ENCODE data around the gene REELD1.
A peak's percentile ranks its signal among the peaks of the same experiment; 100 is the strongest.

Gene REELD1

GRCh38 chr4:146214238-146214637 lies at the start of gene REELD1:
Gene REELD1, plus strand, starts transcription at chr4:146214538. Its CDS starts 2,415 bp downstream, at chr4:146216953.
- DNase-seq (ENCODE audit: low read depth) = no peak

DNA sequence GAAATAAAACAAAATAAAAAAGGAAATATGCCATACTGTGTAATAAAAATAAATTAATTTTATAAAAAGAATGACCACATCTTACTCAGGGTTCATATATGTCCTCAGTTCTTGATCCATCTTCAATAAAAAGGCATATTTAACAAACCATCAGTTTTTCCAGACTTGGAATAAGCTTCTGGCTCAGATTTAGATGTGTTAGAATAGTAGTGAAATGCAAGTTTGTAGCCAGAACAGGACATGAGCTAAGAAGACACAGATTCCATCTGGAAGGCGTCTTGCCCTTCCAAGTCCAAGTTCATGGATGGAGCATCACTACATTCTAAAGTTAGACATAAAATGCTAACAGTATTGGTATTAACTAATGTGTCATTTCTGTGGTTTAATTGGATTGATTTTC lies 49.1 kb upstream of the REELD1 start:
- no peak for DNase-seq (ENCODE audit: low read depth)

- no peak for DNase-seq (ENCODE audit: low read depth)
These were observed 48.5 kb upstream of the REELD1 start for GRCh38 chr4:146165840-146166239.

- DNase-seq (ENCODE audit: low read depth) = no peak
These were observed 44.2 kb upstream of the REELD1 start for GRCh38 chr4:146170149-146170548.

GRCh38 chr4:146175541-146176453 lies 38.5 kb upstream of the REELD1 start, which contains the start of gene LSM6:
Gene LSM6, plus strand, starts transcription at chr4:146175718. Its CDS starts 7,204 bp downstream, at chr4:146182922.
- DNase-seq (ENCODE audit: low read depth) = peak; percentile 65

- no peak for DNase-seq (ENCODE audit: low read depth)
These were observed 37.4 kb upstream of the REELD1 start for GRCh38 chr4:146176891-146177290.

GRCh38 chr4:146178126-146178525 lies 36.2 kb upstream of the REELD1 start:
- no peak for DNase-seq (ENCODE audit: low read depth)

- no peak for DNase-seq (ENCODE audit: low read depth)
These were observed 34.5 kb upstream of the REELD1 start for GRCh38 chr4:146179784-146180370.

DNA sequence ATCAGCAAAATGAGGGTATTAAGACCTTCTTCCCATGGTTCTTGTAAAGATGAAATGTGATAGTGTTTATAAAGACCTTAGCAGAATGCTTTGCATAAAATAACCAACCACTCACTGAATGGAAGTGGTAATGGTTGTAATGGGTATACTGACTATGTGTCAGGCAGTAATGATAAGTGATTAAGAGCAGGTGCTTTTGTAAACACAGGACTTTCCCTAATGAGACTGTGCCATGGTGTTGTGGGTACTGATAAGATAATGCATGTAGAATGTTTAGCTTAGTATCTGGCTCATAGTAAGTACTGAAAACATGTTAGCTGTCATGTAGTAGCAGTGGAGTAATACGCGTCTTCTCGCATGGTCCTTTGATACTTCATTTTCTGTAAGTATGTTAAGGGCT lies 31.9 kb upstream of the REELD1 start:
- DNase-seq (ENCODE audit: low read depth) = no peak

DNA sequence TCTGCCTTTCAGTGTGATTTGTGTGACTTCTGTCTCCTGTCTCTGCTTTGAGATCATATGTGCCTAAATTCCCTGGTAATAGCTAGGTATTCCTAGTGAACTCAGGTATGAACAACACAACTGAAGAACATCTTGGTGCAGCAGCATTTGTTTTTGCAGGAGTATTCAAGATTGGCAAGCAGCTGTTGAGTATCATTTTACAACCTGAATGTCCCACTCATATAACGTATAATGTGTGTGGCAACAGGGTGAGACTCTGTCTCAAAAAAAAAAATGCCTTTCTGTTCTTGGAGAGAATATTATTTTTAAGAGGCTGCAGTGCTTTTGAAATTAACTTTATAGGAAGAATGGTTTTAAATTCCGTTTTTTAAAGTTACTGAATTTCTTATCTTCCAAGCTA lies 31.1 kb upstream of the REELD1 start:
- DNase-seq (ENCODE audit: low read depth) = no peak

DNA sequence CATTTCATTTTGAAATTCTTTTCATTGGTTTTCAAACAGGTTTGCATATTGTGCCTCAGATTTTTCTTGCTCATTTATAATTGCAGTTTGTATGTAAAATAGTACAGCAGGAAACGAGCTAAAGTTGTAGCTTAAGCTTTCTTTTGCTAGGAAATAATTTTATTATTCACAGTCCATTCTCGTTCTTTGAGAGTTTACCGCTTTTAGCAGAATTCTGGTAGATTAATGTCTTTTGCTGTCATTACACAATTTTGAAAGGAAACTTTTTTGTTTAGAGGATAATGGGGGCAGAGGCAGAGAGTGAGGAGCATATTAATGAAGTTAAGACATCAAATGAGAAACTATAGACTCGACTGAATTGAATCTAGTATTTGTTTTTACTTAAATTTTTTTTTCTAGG lies 28.3 kb upstream of the REELD1 start:
- DNase-seq (ENCODE audit: low read depth) = no peak

DNA sequence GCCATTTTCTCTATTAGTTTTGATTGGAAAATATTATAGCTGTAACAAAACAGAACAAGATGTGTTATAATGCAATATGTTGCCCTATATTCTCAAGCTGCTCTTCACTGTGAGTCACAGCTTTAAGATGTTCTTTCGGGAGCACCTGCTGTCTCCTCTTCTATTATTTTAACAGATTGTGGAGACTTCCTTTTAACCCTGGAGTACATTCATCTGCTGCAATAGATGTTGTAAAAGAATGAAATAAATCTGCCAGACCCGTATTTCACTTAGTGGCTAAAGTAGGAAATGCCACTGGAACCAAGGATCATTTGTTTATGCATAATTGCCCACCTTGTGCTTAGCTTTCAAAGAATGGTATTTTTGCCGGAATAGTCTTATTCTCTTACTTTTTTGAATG lies 27.7 kb upstream of the REELD1 start:
- DNase-seq (ENCODE audit: low read depth) = no peak

DNA sequence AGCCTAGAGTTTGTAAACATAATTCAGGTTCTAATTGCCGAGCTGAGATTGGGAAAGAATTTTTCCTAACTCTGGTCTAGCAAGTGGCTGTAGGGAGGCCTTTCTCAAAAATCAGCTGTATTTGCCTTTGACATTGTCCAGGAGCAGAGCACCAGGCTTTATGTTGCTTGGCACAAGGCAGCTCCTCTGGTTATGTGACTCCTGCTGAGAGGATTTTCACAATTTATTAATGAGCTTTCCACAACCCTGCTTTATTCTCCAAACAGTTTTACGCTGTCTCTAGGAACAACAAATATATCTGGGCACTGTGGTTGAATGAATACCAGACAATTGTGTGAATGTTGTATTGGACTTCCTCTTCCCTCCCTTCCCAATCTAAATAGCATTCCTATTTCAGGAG lies 23.9 kb upstream of the REELD1 start:
- no peak for DNase-seq (ENCODE audit: low read depth)

GRCh38 chr4:146191766-146192458 lies 22.4 kb upstream of the REELD1 start:
- no peak for DNase-seq (ENCODE audit: low read depth)

DNA sequence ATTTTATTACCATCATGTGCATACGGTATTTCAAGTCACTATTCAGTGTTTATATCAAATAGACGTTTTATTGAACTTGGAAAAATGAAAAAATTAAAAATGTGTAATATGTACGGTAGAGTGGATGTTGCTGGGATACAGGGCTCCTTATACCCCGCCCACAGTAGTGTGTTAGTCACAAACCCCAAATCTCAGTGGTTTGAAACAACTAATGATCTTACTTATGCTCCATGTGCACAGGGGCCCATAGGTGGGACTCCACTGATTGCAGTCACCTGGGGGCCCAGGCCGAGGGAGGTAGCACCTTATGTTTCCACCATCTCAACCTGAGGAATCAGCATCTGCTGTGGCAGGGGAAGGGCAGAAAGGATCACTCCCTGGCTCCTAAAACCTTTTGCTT lies 20.7 kb upstream of the REELD1 start:
- no peak for DNase-seq (ENCODE audit: low read depth)

- DNase-seq (ENCODE audit: low read depth) = no peak
These were observed 20.1 kb upstream of the REELD1 start for GRCh38 chr4:146194212-146194611.

DNA sequence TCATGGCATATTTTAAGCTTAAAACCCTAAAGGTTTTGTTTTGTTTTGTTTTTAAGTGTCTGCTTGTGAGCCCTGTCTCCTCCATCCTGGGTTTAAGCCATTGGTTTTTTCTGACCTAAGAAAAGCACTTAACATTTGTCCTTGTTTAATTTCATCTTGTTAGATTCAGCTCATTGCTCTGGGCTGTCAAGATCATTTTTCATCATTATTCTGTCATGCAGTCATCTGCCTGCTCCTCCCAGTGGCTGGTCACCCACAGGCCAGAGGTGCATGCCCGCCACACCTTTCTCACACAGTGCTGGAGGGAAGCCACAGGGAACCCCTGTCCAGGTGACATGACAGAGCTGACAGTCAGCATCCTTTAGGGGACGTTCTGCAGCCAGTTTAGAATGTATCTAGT lies 11.7 kb upstream of the REELD1 start:
- no peak for DNase-seq (ENCODE audit: low read depth)

DNA sequence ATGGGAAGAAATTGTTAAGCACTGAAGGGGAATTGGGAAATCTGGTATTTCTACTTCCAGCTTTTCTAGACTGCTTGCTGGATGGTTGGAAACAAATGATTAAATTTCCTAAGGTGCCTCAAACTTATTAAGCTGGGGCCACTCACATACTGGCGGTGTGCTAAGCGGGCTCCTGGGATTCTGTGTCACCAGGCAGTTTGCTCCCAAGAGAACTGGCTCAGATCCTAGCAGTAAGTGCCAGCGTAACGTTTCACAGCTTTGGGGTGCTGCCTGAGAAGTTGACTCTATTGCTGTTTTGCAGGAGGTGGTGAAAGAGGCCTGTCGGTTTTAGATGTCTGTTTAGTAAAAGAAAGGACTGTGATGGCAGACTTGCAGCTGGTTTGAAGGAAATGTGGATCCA lies 6.9 kb upstream of the REELD1 start:
- no peak for DNase-seq (ENCODE audit: low read depth)

- no peak for DNase-seq (ENCODE audit: low read depth)
These were observed 3.4 kb upstream of the REELD1 start for GRCh38 chr4:146210890-146211289.

DNA sequence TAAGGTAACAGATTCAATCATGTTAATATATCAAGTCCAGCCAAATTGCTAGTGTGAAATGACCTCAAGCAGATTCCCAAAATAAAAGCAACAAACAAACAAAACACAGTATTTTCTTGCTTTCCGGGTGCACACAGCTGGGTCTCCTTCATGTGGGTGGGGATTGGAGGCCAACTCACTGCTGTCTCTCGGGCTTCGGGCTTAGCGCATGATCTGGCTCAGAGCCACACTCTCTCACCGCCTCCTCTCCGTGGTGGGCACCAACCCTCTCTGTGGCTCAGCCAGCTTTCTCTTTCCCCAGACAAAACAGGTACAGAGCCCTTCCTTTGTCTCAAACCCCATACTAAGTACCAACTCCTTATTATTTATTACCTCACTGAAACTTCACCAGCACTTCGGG lies 2.9 kb upstream of the REELD1 start:
- no peak for DNase-seq (ENCODE audit: low read depth)

GRCh38 chr4:146212781-146213180 lies 1.6 kb upstream of the REELD1 start:
- DNase-seq (ENCODE audit: low read depth) = no peak

GRCh38 chr4:146222313-146222712 lies 8.0 kb downstream of the REELD1 start:
- DNase-seq (ENCODE audit: low read depth) = no peak
